ENCODE measurements around the gene EXOC1L.

Gene EXOC1L

GRCh38 chr4:55819634-55820033 is at the start of gene EXOC1L:
TSS of gene EXOC1L (plus strand) at chr4:55819790. CDS start at chr4:55820027, 237 bp downstream.
- no peak for DNase-seq (ENCODE audit: low spot score)

DNA sequence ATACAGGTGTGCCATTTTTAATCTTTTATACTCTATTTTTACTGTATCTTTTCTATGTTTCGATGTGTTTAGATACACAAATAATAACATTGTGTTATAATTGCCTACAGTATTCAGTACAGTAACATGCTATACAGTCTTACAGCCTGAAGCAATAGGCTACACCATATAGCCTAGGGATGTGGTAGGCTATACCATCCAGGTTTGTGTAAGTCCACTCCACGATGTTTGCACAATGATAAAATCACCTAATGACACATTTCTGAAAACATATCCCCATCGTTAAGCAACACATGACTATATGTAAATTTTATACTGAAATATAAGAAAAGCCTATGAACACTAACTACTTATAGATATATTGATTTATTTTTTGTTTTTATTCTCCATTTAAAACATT is 48.9 kb upstream of the EXOC1L start:
- DNase-seq (ENCODE audit: low spot score) = no peak

DNA sequence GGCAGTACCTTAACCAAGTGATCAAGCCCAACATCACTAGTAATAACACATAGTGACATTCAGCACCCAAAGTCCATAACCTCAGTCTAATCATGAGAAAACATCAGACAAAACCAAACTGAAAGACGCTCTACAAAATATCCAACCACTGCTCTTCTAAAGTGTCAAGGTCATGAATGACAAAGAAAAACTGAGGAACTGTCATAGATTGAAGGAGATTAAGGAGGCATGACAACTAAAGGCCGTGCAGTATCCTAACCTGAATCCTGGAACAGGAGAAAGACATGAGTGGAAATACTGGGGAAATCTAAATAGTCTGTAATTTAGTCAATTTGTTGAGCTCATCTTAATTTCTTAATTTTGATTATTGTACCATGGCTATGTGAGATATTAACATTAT is 38.2 kb upstream of the EXOC1L start:
- DNase-seq (ENCODE audit: low spot score) = no peak

DNA sequence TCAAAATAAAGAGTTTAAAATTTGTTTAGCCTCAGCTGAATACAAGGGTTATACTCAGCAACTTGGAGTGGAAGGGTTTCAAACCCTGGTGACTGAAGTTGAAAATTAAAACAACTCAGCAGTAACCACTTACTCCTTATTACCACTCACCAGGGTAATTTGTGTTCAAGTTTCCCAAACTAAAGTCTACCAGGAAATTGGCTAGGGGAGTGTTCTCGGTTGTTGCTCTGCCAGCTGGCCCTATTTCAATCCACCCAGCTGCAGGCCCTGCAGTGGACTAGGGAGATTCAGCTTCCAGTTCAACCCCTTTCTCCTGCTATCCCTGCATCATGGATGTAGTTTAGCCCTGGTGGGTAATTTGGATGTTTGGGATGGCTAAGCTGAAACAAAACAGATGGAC is 37.8 kb upstream of the EXOC1L start:
- DNase-seq (ENCODE audit: low spot score) = no peak

DNA sequence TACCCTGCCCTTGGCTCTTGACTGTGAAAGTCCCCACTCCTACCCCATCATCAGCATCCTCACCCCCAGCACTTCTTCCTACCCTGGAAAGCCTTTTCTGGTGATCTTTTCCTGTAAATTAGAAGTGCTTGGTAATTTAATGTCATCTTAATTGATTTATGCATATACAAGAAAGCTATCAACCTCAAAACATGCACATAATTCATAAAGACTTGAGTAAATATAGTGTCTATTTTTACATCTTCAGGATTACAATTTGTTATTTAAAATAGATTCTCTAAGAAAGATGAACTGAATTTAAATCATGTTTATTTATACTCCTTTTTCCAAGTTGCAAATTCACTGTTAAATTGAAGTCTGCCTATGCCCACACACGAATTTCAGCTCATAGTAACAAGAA is 36.0 kb upstream of the EXOC1L start:
- no peak for DNase-seq (ENCODE audit: low spot score)

GRCh38 chr4:55784747-55785146 is 34.8 kb upstream of the EXOC1L start:
- no peak for DNase-seq (ENCODE audit: low spot score)

DNA sequence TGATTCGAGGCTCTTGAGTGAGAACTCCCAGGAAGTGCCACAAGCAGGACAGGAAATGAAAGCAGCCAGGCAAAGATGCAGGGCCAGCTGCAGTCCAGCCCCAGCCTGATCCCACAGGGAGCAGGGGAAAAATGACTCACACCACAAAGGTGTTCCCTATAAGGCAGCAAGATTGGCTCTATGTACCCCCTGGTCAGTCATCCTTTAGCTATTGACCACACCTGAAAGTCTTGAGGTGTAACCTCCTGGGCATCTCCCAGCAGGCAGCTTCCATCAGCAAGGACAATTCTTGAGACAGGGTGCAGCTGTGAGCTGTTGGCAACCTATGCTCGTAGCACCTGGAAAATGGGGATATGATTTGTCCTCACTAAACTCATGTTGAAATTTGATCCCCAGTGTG is 27.9 kb upstream of the EXOC1L start:
- DNase-seq (ENCODE audit: low spot score) = no peak

DNA sequence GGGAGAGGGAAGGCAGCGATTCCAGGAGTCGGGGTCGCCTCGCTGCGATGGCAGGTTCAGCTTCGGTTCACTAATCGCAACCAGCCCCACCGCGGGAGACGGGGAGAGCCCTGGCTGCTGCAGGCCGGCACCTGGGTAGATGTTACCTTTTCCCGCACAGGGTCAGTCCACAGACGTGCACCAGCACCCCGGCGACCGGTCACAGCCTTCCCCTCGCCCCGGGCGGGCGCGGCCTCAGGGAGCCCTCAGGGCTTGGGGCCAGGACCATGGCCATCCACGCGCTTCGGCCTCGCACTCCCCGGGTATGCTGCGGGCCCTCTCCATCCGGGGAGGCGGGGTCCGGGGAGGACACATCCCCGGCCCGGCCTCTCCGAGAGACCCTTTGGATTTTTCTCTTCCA is 26.1 kb upstream of the EXOC1L start:
- DNase-seq (ENCODE audit: low spot score) = no peak

DNA sequence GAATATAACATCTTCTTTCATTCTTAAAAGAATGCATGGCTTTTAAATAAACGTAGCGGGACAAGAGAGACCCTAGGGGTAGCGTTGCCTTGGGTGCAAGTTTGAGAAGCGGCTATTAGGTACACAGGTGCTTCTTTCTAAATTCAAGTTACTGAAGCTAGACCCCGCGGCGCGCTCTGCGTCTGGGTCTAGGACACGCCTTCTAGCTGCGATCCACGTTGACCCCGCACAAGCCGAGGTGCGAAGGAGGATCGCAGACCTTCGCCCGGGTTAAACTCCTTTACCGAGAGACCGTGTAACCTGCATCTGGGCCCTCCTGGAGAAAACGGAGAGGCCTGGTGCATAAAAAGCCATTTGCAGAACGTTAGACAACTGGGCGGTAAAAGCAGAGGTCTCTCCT is 25.5 kb upstream of the EXOC1L start:
- no peak for DNase-seq (ENCODE audit: low spot score)

DNA sequence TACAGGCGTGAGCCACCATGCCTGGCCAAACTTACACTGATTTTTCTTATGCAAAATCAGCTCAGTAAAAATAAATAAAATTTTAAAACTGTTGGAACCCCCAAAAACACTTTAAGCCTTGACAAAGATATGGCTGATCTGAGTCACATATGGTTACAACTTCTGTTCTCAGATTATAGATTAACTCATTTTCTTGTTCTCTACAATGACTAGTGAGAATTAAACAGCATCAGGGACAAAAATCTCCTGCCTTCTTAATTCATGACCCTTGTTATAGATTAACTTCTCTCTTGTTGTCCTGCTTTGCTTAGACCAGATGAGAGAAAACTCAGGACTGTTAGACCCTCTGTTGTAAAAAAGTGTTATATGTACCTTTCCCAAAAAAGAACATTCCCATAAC is 24.2 kb upstream of the EXOC1L start:
- DNase-seq (ENCODE audit: low spot score) = no peak

DNA sequence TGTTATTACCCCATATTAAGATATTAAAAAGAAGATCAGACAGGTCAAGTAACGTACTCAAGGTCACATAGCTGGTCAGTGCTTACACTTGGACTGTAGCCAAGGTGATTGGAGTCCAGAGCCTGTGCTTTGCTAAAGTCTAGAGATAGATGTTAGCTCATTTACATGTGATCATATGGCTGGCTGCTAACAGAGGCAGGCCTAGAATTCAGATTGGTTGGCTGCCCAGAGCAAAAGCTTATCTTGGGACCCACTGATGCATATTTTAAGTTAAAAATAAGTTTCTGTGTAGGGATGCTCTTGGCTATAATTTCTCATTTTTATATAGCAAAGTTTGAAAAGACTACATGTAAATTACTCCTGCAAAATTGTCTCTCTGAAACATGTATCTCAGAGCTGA is 18.1 kb upstream of the EXOC1L start:
- no peak for DNase-seq (ENCODE audit: low spot score)

GRCh38 chr4:55807556-55807955 is 12.0 kb upstream of the EXOC1L start:
- no peak for DNase-seq (ENCODE audit: low spot score)

GRCh38 chr4:55808186-55808585 is 11.4 kb upstream of the EXOC1L start:
- no peak for DNase-seq (ENCODE audit: low spot score)

DNA sequence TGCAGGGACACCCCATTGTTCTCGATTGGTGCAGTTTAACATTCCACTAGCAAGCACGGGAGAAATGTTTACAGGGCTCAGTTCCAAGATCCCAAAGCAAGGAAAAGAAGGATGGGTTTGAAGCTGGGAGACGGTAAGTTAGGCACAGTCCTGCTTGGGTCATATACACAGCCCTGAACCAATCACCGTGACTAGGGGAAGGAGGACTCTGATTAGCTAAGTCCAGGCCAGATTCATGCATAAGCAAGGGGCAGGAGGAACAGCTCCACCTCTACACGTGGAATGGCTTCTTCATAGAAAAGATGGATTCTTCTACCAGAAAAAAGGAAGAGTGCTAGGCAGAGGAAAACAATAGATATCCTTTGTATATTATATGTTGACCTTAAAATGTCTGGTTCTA is 11.0 kb upstream of the EXOC1L start:
- DNase-seq (ENCODE audit: low spot score) = no peak

DNA sequence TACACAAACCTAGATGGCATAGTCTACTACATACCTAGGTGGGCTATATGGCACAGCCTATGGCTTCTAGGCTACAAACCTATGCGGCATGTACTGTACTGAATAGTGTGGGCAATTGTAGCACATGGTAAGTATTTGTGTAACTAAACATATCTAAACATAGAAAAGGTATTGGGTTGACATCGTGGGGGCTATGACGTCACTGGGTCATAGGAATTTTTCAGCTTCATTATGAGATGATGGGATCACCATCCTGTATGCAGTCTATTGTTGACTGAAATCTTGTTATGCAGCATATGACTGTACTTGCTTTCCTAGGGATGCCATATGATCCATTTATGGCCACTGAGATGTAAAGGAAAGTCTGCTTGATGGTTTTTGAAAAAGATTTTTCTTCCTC is 1.9 kb upstream of the EXOC1L start:
- no peak for DNase-seq (ENCODE audit: low spot score)

DNA sequence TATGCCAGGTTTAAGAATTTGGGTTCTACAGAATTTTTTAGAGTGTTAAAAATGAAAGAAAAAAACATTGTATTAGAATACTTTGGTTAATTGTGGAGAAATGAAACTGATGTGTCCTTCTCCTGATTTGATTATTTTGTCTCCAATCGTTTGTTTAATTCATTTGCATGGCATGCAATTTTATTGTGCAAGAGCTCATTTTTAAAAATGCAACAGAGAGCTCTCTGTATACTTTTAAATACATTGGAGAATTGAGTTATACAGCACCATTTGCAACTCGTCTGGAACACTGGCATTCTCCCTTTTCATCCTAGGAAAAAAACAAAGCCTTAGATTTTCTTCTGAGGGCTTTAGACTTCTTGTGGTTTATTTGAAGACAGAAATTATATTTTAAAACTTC is 689 bp downstream of the EXOC1L start:
- DNase-seq (ENCODE audit: low spot score) = no peak

- DNase-seq (ENCODE audit: low spot score) = no peak
Observed at GRCh38 chr4:55822329-55822728, 2.7 kb downstream of the EXOC1L start.

GRCh38 chr4:55824865-55825264 is 5.3 kb downstream of the EXOC1L start:
- no peak for DNase-seq (ENCODE audit: low spot score)

DNA sequence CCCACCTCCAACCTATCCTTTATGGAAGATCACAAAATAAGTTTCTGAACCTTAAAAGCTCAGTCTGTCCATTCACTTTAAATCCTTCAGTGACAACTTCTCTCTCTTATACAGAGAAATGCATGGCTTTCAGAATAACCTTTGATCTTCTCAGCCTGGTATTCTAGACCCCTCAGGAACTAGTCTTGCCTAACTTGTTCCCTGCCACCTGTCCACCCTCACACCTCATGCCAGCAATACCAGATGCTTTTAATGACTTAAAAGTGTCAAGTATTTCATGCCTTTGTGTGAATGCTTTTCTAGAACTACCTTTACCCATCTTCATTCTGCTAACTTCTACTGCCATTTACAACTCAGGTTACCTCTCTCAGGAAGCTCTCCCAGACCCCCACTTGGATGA is 7.4 kb downstream of the EXOC1L start:
- DNase-seq (ENCODE audit: low spot score) = no peak

- DNase-seq (ENCODE audit: low spot score) = no peak
Observed at GRCh38 chr4:55827582-55827981, 8.0 kb downstream of the EXOC1L start.

GRCh38 chr4:55830048-55830447 is 10.5 kb downstream of the EXOC1L start:
- no peak for DNase-seq (ENCODE audit: low spot score)

GRCh38 chr4:55830716-55831115 is 11.1 kb downstream of the EXOC1L start:
- DNase-seq (ENCODE audit: low spot score) = no peak

- no peak for DNase-seq (ENCODE audit: low spot score)
Observed at GRCh38 chr4:55834086-55834795, 14.7 kb downstream of the EXOC1L start.

DNA sequence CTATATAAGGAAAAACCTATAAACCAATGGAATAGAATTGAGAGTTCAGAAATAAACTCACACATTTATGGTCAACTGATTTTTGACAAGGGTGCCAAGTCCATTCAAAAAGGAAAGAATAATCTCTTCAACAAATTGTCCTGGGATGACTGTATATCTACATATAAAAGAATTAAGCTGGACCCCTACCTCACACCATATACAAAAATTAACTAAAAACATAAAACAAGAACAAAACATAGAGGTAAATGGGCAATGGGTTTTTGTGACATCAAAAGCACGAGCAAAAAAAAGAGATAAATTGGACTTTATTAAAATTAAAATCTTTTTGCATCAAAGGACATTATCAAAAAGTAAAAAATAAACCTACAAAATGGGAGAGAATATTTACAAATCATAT is 18.3 kb downstream of the EXOC1L start:
- no peak for DNase-seq (ENCODE audit: low spot score)

- DNase-seq (ENCODE audit: low spot score) = no peak
Observed at GRCh38 chr4:55838356-55838755, 18.8 kb downstream of the EXOC1L start.
